Measurements from ENCODE around the gene EHBP1L1. TPM values are rescaled to one million over a fixed set of nuclear protein-coding genes. Genes with fewer than 3 reads are reported as not detected.
A peak's percentile ranks its signal among the peaks of the same experiment; 100 is the strongest.

Gene EHBP1L1
- total RNA-seq, 3 donors from 2014 or later, result 28.0 to 68.8 (median 33.4) TPM

DNA sequence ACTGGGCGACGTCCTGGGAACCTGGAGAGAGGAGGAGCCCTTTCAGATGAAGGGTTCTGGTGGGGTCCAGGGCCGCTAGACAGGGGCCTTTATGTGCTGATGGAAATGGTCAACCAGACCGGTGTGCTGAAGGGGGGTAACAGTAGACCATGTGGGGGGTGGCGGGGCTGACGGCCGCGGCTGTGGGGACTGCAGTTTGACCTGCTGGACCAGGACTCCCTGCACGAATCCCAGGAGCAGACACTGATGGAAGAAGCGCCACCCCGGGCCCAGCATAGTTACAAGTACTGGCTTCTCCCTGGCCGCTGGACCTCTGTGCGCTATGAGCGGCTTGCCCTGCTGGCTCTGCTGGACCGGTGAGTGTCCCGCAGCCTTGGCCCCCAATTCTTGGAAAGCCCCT lies 46.2 kb downstream of the EHBP1L1 start:
- H3K27me3 ChIP-seq, result no peaks in the 10 kb centered on the region
- H3K4me1 ChIP-seq, result peaks cover 0 to 3% of the 10 kb centered on the region in 2 donors
- no peak overlapping the region for H3K27ac ChIP-seq
- peaks cover 3% of the 10 kb centered on the region for H3K36me3 ChIP-seq
- TF ChIP-seq, protein P1, sequence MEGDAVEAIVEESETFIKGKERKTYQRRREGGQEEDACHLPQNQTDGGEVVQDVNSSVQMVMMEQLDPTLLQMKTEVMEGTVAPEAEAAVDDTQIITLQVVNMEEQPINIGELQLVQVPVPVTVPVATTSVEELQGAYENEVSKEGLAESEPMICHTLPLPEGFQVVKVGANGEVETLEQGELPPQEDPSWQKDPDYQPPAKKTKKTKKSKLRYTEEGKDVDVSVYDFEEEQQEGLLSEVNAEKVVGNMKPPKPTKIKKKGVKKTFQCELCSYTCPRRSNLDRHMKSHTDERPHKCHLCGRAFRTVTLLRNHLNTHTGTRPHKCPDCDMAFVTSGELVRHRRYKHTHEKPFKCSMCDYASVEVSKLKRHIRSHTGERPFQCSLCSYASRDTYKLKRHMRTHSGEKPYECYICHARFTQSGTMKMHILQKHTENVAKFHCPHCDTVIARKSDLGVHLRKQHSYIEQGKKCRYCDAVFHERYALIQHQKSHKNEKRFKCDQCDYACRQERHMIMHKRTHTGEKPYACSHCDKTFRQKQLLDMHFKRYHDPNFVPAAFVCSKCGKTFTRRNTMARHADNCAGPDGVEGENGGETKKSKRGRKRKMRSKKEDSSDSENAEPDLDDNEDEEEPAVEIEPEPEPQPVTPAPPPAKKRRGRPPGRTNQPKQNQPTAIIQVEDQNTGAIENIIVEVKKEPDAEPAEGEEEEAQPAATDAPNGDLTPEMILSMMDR (IDR thresholded peaks at IDR 0.05), result no peak
- H3K4me3 ChIP-seq, result no peak overlapping the region
- intact Hi-C loops (cut with DNase I; ENCODE audit: low total_unique reads), result no loop called here
- DNase-seq (ENCODE audit: low spot score in 2 of 2), result no peak
- no peaks in the 10 kb centered on the region for H3K9me3 ChIP-seq

DNA sequence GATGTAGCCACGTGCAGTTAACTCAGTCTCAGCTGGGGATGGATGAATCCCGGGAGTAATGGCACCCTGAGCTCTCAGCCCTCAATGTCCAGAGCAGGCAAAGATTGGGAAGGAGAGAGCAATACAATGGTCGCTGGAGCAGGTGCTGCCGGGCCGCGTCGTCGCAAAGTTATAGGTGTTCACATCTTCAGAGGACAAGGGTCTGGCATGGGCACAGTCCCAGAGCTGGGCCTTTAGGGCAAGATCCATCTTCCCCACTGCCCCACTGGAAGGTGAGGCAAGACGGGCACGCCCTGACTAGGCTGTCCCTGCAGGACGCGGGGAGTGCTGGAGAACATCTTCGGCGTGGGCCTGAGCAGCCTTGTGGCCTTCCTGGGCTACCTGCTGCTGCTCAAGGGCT lies 47.3 kb downstream of the EHBP1L1 start:
- H3K9me3 ChIP-seq, result no peaks in the 10 kb centered on the region
- H3K4me1 ChIP-seq, result no peaks in the 10 kb centered on the region

DNA sequence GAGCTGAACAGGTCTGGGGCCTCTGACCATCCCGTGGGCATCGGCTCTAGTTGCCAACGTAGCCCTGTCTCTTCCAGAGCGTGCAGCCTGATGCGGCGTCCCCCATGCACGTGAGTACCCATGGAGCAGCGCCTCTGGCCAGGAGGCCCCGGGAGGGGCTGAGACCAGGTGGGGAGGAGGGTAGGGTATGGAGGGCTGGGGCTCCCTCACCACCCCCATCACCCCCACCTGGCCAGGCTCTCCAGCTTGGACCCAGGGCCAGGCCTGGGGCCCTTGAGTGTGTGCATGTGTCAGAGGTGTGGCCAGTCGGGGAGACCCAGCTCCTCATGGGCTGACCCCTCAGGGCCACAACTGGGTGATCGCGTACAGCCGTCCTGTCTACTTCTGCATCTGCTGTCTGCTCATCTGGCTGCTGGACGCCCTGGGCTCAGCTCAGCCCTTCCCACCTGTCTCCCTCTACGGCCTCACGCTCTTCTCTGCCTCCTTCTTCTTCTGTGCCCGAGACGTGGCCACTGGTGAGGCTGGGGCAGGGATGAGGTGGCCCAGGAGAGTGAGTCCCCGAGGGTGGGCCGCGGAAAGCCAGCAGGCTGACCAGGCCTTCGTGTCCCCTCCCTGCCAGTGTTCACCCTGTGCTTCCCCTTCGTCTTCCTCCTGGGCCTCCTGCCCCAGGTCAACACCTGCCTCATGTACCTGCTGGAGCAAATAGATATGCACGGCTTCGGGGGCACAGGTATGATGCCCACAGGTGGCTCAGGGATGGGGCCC lies 48.2 kb downstream of the EHBP1L1 start:
- H3K9me3 ChIP-seq, result no peaks in the 10 kb centered on the region
- intact Hi-C loops (cut with DNase I; ENCODE audit: low total_unique reads), result no loop called here
- DNase-seq (ENCODE audit: low spot score in 2 of 2), result no peak
- H3K4me1 ChIP-seq, result no peaks in the 10 kb centered on the region
- peaks cover 11% of the 10 kb centered on the region for H3K36me3 ChIP-seq
- no peak for TF ChIP-seq POLR2AphosphoS5 (IDR thresholded peaks at IDR 0.05)
- TF ChIP-seq, protein P1 (IDR thresholded peaks at IDR 0.05), result no peak
- no peak overlapping the region for H3K27ac ChIP-seq
- no peak overlapping the region for H3K4me3 ChIP-seq
- H3K27me3 ChIP-seq, result no peaks in the 10 kb centered on the region

More for the DNA sequence above, 47.3 kb downstream of the EHBP1L1 start:
- H3K27me3 ChIP-seq, result no peaks in the 10 kb centered on the region
- peaks cover 8% of the 10 kb centered on the region for H3K36me3 ChIP-seq
- TF ChIP-seq POLR2A (IDR thresholded peaks at IDR 0.05), result no peak
- TF ChIP-seq POLR2AphosphoS5 (IDR thresholded peaks at IDR 0.05), result no peak
- TF ChIP-seq, protein P1 (IDR thresholded peaks at IDR 0.05), result no peak
- no peak overlapping the region for H3K27ac ChIP-seq
- no peak for DNase-seq (ENCODE audit: low spot score in 2 of 2)
- no peak overlapping the region for H3K4me3 ChIP-seq
- intact Hi-C loops (cut with DNase I; ENCODE audit: low total_unique reads), result no loop called here

DNA sequence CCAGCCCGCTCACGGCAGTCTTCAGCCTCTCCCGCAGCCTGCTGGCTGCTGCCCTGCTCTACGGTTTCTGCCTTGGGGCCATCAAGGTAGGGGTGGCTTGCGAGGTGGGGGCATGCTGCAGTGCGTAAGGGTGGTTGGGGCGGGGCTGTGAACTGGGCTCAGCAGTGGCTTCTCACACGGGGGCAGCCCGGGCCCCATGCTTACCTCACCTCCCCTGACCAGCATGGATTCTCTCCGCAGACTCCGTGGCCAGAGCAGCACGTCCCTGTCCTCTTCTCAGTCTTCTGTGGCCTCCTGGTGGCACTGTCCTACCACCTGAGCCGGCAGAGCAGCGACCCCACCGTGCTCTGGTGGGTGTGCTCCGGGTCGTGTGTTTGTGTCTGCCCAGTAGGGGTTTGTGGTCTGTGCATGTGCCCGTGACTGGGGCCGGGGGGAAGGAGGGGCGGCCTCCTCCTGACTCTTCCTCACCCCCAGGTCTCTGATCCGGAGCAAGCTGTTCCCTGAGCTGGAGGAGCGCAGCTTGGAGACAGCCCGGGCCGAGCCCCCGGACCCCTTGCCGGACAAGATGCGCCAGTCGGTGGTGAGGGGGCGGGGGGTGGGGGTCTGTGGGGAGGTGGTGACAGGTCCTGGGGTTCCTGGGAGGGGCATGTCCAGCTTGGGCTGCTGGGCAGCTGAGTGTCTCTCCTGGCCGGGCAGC lies 49.2 kb downstream of the EHBP1L1 start:
- H3K4me1 ChIP-seq, result no peaks in the 10 kb centered on the region
- no peaks in the 10 kb centered on the region for H3K9me3 ChIP-seq
- no peak for DNase-seq (ENCODE audit: low spot score in 2 of 2)
- peaks cover 16% of the 10 kb centered on the region for H3K36me3 ChIP-seq
- no peak overlapping the region for H3K27ac ChIP-seq
- H3K4me3 ChIP-seq, result no peak overlapping the region
- TF ChIP-seq, protein P1 (IDR thresholded peaks at IDR 0.05), result no peak
- TF ChIP-seq POLR2A (IDR thresholded peaks at IDR 0.05), result no peak
- no peak for TF ChIP-seq POLR2AphosphoS5 (IDR thresholded peaks at IDR 0.05)
- intact Hi-C loops (cut with DNase I; ENCODE audit: low total_unique reads), result no loop called here
- no peaks in the 10 kb centered on the region for H3K27me3 ChIP-seq

DNA sequence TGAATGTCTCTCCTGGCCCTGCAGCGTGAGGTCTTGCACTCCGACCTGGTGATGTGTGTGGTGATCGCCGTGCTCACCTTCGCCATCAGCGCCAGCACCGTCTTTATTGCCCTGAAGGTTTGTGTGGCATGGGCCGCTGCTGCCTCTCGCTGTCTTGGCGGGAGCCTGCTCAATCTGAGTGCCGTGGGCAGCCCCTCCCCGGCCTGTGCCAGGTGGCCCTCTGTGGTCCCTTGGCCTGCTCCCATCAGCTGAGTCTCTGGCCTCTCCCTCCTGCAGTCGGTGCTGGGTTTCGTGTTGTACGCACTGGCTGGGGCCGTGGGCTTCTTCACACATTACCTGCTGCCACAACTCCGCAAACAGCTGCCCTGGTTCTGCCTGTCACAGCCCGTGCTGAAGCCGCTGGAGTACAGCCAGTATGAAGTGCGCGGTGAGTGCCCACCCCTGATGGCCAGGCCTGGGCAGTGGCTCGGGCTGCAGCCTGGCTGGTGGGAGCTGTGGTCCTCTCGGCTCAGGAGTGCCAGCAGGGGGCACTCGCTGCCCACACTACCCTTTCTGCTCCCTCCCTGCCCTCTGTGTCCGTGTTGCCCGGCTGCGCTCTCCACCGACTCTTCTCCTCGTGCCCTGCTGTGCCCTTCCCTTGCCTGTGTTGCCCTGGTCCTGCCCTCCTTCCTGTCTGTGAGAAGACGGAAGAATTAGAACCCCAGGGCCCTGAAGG lies 49.9 kb downstream of the EHBP1L1 start:
- H3K36me3 ChIP-seq, result peaks cover 16% of the 10 kb centered on the region
- intact Hi-C loops (cut with DNase I; ENCODE audit: low total_unique reads), result no loop called here

More for the DNA sequence above, 49.9 kb downstream of the EHBP1L1 start:
- DNase-seq (ENCODE audit: low spot score in 2 of 2), result no peak
- TF ChIP-seq, protein P1 (IDR thresholded peaks at IDR 0.05), result peak in 2 of 3 donors; percentile 14 to 46
- TF ChIP-seq POLR2AphosphoS5 (IDR thresholded peaks at IDR 0.05), result no peak
- Histone ChIP-seq H3K27ac (no peak overlapping the region), H3K9me3 (no peaks in the 10 kb centered on the region), H3K27me3 (no peaks in the 10 kb centered on the region), H3K4me3 (no peak overlapping the region), H3K4me1 (no peaks in the 10 kb centered on the region)
